Glutamatergic neuron (in vitro differentiated cells): Measurements from ENCODE around the gene ELL2. TPM values are rescaled to one million over a fixed set of nuclear protein-coding genes. Genes with fewer than 3 reads are reported as not detected.

ENCODE experiments used
- DNase-seq: peaks from one replicate; pipeline ENCODE4 v3.0.0; 2022
- H3K27ac Mint-ChIP-seq: one replicate; pipeline ENCODE4 v1.8.0; 2020; ENCODE audit warnings: mild to moderate bottlenecking, mixed read lengths, inconsistent platforms; ENCODE audit not compliant: unreplicated experiment
- H3K27me3 Mint-ChIP-seq: one replicate; pipeline ENCODE4 v1.8.0; 2020; ENCODE audit warnings: mild to moderate bottlenecking, moderate library complexity, mixed read lengths, inconsistent platforms; ENCODE audit not compliant: unreplicated experiment
- H3K36me3 Mint-ChIP-seq: one replicate; pipeline ENCODE4 v1.8.0; 2020; ENCODE audit warnings: mild to moderate bottlenecking, mixed read lengths, inconsistent platforms; ENCODE audit not compliant: unreplicated experiment
- H3K4me1 Mint-ChIP-seq: one replicate; pipeline ENCODE4 v1.8.0; 2020; ENCODE audit warnings: mild to moderate bottlenecking, low read depth, mixed read lengths, inconsistent platforms; ENCODE audit not compliant: unreplicated experiment
- H3K4me3 Mint-ChIP-seq: one replicate; pipeline ENCODE4 v1.8.0; 2020; ENCODE audit warnings: mild to moderate bottlenecking, mixed read lengths, inconsistent platforms; ENCODE audit not compliant: unreplicated experiment
- H3K9me3 Mint-ChIP-seq: one replicate; pipeline ENCODE4 v1.8.0; 2020; ENCODE audit warnings: mild to moderate bottlenecking, moderate library complexity, mixed read lengths, inconsistent platforms; ENCODE audit not compliant: unreplicated experiment
- CTCF ChIP-seq: fragments of 200-600 bp; sonication (generic); IDR thresholded peaks from one replicate; pipeline ENCODE4 v1.5.0; 2021; ENCODE audit not compliant: partially characterized antibody, unreplicated experiment
- total RNA-seq: library from RNA; stranded (reverse); fragmentation: NEBNext Ultra II Directional; extraction: Animal tissue kit (Norgen Biotek cat#: 25700); gene quantifications from one replicate; pipeline ENCODE4 v1.2.1, GENCODE V29; 2021; ENCODE audit not compliant: unreplicated experiment

ELL2 gene
- total RNA-seq, 1 donor from 2014 or later: 97.0 TPM

- no peak for TF ChIP-seq CTCF
- Mint-ChIP-seq H3K27me3 (peaks cover 5% of the 10 kb centered on the region), H3K27ac (no peak overlapping the region), H3K9me3 (peaks cover 6% of the 10 kb centered on the region), H3K36me3 (no peaks in the 10 kb centered on the region), H3K4me1 (peaks cover 20% of the 10 kb centered on the region), H3K4me3 (no peak overlapping the region)
- DNase-seq: no peak
Observed at GRCh38 chr5:95924720-95925377, 36.8 kb downstream of the ELL2 start.

GRCh38 chr5:95923918-95924544 is 37.6 kb downstream of the ELL2 start:
- no peak for TF ChIP-seq CTCF
- H3K9me3 Mint-ChIP-seq: peaks cover 6% of the 10 kb centered on the region
- DNase-seq: no peak
- H3K36me3 Mint-ChIP-seq: no peaks in the 10 kb centered on the region
- peaks cover 20% of the 10 kb centered on the region for H3K4me1 Mint-ChIP-seq
- H3K27ac Mint-ChIP-seq: no peak overlapping the region
- peaks cover 5% of the 10 kb centered on the region for H3K27me3 Mint-ChIP-seq
- no peak overlapping the region for H3K4me3 Mint-ChIP-seq

- Mint-ChIP-seq H3K4me1 (peaks cover 13% of the 10 kb centered on the region), H3K9me3 (peaks cover 6% of the 10 kb centered on the region), H3K27ac (no peak overlapping the region), H3K27me3 (peaks cover under 1% of the 10 kb centered on the region), H3K4me3 (no peak overlapping the region), H3K36me3 (no peaks in the 10 kb centered on the region)
- DNase-seq: no peak
- no peak for TF ChIP-seq CTCF
Observed at GRCh38 chr5:95922798-95923197, 38.9 kb downstream of the ELL2 start.

GRCh38 chr5:95921501-95921900 is 40.1 kb downstream of the ELL2 start:
- Mint-ChIP-seq H3K4me1 (peaks cover 16% of the 10 kb centered on the region), H3K27ac (no peak overlapping the region), H3K36me3 (no peaks in the 10 kb centered on the region), H3K27me3 (no peaks in the 10 kb centered on the region), H3K9me3 (peaks cover 6% of the 10 kb centered on the region), H3K4me3 (no peak overlapping the region)
- no peak for TF ChIP-seq CTCF
- no peak for DNase-seq

GRCh38 chr5:95920822-95921221 is 40.8 kb downstream of the ELL2 start:
- H3K27ac Mint-ChIP-seq: no peak overlapping the region
- DNase-seq: no peak
- peaks cover 6% of the 10 kb centered on the region for H3K9me3 Mint-ChIP-seq
- no peak for TF ChIP-seq CTCF
- H3K27me3 Mint-ChIP-seq: peaks cover 2% of the 10 kb centered on the region
- H3K4me3 Mint-ChIP-seq: no peak overlapping the region
- H3K36me3 Mint-ChIP-seq: no peaks in the 10 kb centered on the region
- peaks cover 19% of the 10 kb centered on the region for H3K4me1 Mint-ChIP-seq
